ENCODE measurements around the gene SEMA5A.

The SEMA5A gene

GRCh38 chr5:9063615-9064245 is 482.1 kb downstream of the SEMA5A start:
- no peak for DNase-seq (ENCODE audit: low spot score)

GRCh38 chr5:9062873-9063272 is 483.0 kb downstream of the SEMA5A start:
- no peak for DNase-seq (ENCODE audit: low spot score)

GRCh38 chr5:9059920-9060691 is 485.8 kb downstream of the SEMA5A start:
- no peak for DNase-seq (ENCODE audit: low spot score)

- DNase-seq (ENCODE audit: low spot score) = no peak
Measured at GRCh38 chr5:9058666-9059065, 487.2 kb downstream of the SEMA5A start.

GRCh38 chr5:9058161-9058560 is 487.7 kb downstream of the SEMA5A start:
- DNase-seq (ENCODE audit: low spot score) = no peak

- DNase-seq (ENCODE audit: low spot score) = no peak
Measured at GRCh38 chr5:9057406-9058000, 488.4 kb downstream of the SEMA5A start.

GRCh38 chr5:9056046-9056445 is 489.8 kb downstream of the SEMA5A start:
- DNase-seq (ENCODE audit: low spot score) = no peak

- DNase-seq (ENCODE audit: low spot score) = no peak
Measured at GRCh38 chr5:9054821-9055589, 490.9 kb downstream of the SEMA5A start.

- no peak for DNase-seq (ENCODE audit: low spot score)
Measured at GRCh38 chr5:9054322-9054721, 491.6 kb downstream of the SEMA5A start.

GRCh38 chr5:9052421-9052820 is 493.5 kb downstream of the SEMA5A start:
- DNase-seq (ENCODE audit: low spot score) = no peak

- no peak for DNase-seq (ENCODE audit: low spot score)
Measured at GRCh38 chr5:9051779-9052178, 494.1 kb downstream of the SEMA5A start.

GRCh38 chr5:9047932-9048331 is 497.9 kb downstream of the SEMA5A start:
- no peak for DNase-seq (ENCODE audit: low spot score)

GRCh38 chr5:9046756-9047481 is 499.0 kb downstream of the SEMA5A start:
- no peak for DNase-seq (ENCODE audit: low spot score)

GRCh38 chr5:9045946-9046345 is 499.9 kb downstream of the SEMA5A start:
- no peak for DNase-seq (ENCODE audit: low spot score)

- DNase-seq (ENCODE audit: low spot score) = no peak
Measured at GRCh38 chr5:9042241-9042640, 503.6 kb downstream of the SEMA5A start.

GRCh38 chr5:9040475-9040874 is 505.4 kb downstream of the SEMA5A start:
- no peak for DNase-seq (ENCODE audit: low spot score)

GRCh38 chr5:9037048-9037447 is 508.8 kb downstream of the SEMA5A start:
- DNase-seq (ENCODE audit: low spot score) = no peak

- no peak for DNase-seq (ENCODE audit: low spot score)
Measured at GRCh38 chr5:9035346-9035745, 510.5 kb downstream of the SEMA5A start.

GRCh38 chr5:9034649-9035048 is 511.2 kb downstream of the SEMA5A start:
- no peak for DNase-seq (ENCODE audit: low spot score)

GRCh38 chr5:9033524-9033923 is 512.4 kb downstream of the SEMA5A start:
- no peak for DNase-seq (ENCODE audit: low spot score)

- no peak for DNase-seq (ENCODE audit: low spot score)
Measured at GRCh38 chr5:9025942-9026341, 519.9 kb downstream of the SEMA5A start.
